ENCODE data around the gene SH3PXD2A. TPM values are rescaled to one million over a fixed set of nuclear protein-coding genes. Genes with fewer than 3 reads are reported as not detected.

Gene SH3PXD2A
- total RNA-seq, 1 donor from 2014 or later: 12.2 TPM

GRCh38 chr10:103632247-103632642, 223.1 kb downstream of the SH3PXD2A start:
- DNase-seq (ENCODE audit: low read depth): no peak
- H3K27me3 ChIP-seq (ENCODE audit: control insufficient read depth, insufficient read depth, low read length): no peaks in the 10 kb centered on the region
- no peak for TF ChIP-seq CTCF (IDR thresholded peaks at IDR 0.05; ENCODE audit: insufficient read depth, low read length, poor library complexity, severe bottlenecking)
- no peak overlapping the region for H3K4me3 ChIP-seq (ENCODE audit: low read depth, low read length)
- H3K36me3 ChIP-seq (ENCODE audit: control insufficient read depth, insufficient read depth, low read length): no peaks in the 10 kb centered on the region

- no peak for DNase-seq (ENCODE audit: low read depth)
- Histone ChIP-seq H3K36me3 (ENCODE audit: control insufficient read depth, insufficient read depth, low read length) (no peaks in the 10 kb centered on the region), H3K4me3 (ENCODE audit: low read depth, low read length) (no peak overlapping the region), H3K27me3 (ENCODE audit: control insufficient read depth, insufficient read depth, low read length) (no peaks in the 10 kb centered on the region)
- TF ChIP-seq CTCF (IDR thresholded peaks at IDR 0.05; ENCODE audit: insufficient read depth, low read length, poor library complexity, severe bottlenecking): no peak
Measured at GRCh38 chr10:103630156-103630555, 225.2 kb downstream of the SH3PXD2A start.

- Histone ChIP-seq H3K36me3 (ENCODE audit: control insufficient read depth, insufficient read depth, low read length) (no peaks in the 10 kb centered on the region), H3K27me3 (ENCODE audit: control insufficient read depth, insufficient read depth, low read length) (no peaks in the 10 kb centered on the region)
- DNase-seq (ENCODE audit: low read depth): no peak
Measured at GRCh38 chr10:103629581-103629980, 225.8 kb downstream of the SH3PXD2A start.

GRCh38 chr10:103627893-103628292, 227.5 kb downstream of the SH3PXD2A start:
- no peaks in the 10 kb centered on the region for H3K27me3 ChIP-seq (ENCODE audit: control insufficient read depth, insufficient read depth, low read length)
- no peak for TF ChIP-seq CTCF (IDR thresholded peaks at IDR 0.05; ENCODE audit: insufficient read depth, low read length, poor library complexity, severe bottlenecking)
- H3K36me3 ChIP-seq (ENCODE audit: control insufficient read depth, insufficient read depth, low read length): no peaks in the 10 kb centered on the region
- no peak for DNase-seq (ENCODE audit: low read depth)
- H3K4me3 ChIP-seq (ENCODE audit: low read depth, low read length): no peak overlapping the region

More at GRCh38 chr10:103629581-103629980, 225.8 kb downstream of the SH3PXD2A start:
- no peak for TF ChIP-seq CTCF (IDR thresholded peaks at IDR 0.05; ENCODE audit: insufficient read depth, low read length, poor library complexity, severe bottlenecking)
- H3K4me3 ChIP-seq (ENCODE audit: low read depth, low read length): no peak overlapping the region

- no peaks in the 10 kb centered on the region for H3K36me3 ChIP-seq (ENCODE audit: control insufficient read depth, insufficient read depth, low read length)
- no peak for DNase-seq (ENCODE audit: low read depth)
- H3K27me3 ChIP-seq (ENCODE audit: control insufficient read depth, insufficient read depth, low read length): no peaks in the 10 kb centered on the region
- no peak for TF ChIP-seq CTCF (IDR thresholded peaks at IDR 0.05; ENCODE audit: insufficient read depth, low read length, poor library complexity, severe bottlenecking)
- H3K4me3 ChIP-seq (ENCODE audit: low read depth, low read length): no peak overlapping the region
Measured at GRCh38 chr10:103627111-103627892, 228.1 kb downstream of the SH3PXD2A start.

GRCh38 chr10:103626178-103626577, 229.2 kb downstream of the SH3PXD2A start:
- H3K27me3 ChIP-seq (ENCODE audit: control insufficient read depth, insufficient read depth, low read length): no peaks in the 10 kb centered on the region
- no peak for TF ChIP-seq CTCF (IDR thresholded peaks at IDR 0.05; ENCODE audit: insufficient read depth, low read length, poor library complexity, severe bottlenecking)
- DNase-seq (ENCODE audit: low read depth): no peak
- H3K36me3 ChIP-seq (ENCODE audit: control insufficient read depth, insufficient read depth, low read length): no peaks in the 10 kb centered on the region
- no peak overlapping the region for H3K4me3 ChIP-seq (ENCODE audit: low read depth, low read length)
